ENCODE results near the gene SPTBN4.

The SPTBN4 gene

GRCh38 chr19:40603389-40604170, 136.8 kb downstream of the SPTBN4 start (continued):
- TF ChIP-seq REST (tag by site-specific recombination; IDR thresholded peaks at IDR 0.05) (peak; percentile 77), ZNF610 (tag by site-specific recombination; IDR thresholded peaks at IDR 0.05; ENCODE audit: borderline replicate concordance) (0 out of 2 replicates have a peak, but pooled peaks have one; percentile 36), ZNF140 (tag by site-specific recombination; IDR thresholded peaks at IDR 0.05) (no peak), ZNF10 (tag by site-specific recombination; IDR thresholded peaks at IDR 0.05) (no peak), ZBTB48 (tag by site-specific recombination; IDR thresholded peaks at IDR 0.05) (peak; percentile 25; the same call in 1 of the 2 replicates), GLIS1 (tag by site-specific recombination; IDR thresholded peaks at IDR 0.05) (peak; percentile 98), MYNN (tag by site-specific recombination; IDR thresholded peaks at IDR 0.05; ENCODE audit: borderline replicate concordance) (no peak), MEIS1 (CRISPR knock-in tag; IDR thresholded peaks at IDR 0.05; ENCODE audit: borderline replicate concordance) (no peak), KLF10 (tag by site-specific recombination; IDR thresholded peaks at IDR 0.05) (peak; percentile 100), WT1 (tag by site-specific recombination; IDR thresholded peaks at IDR 0.05) (peak; percentile 91), ZNF423 (tag by site-specific recombination; IDR thresholded peaks at IDR 0.05) (peak; percentile 93), ZNF561 (tag by site-specific recombination; IDR thresholded peaks at IDR 0.05; ENCODE audit: borderline replicate concordance) (peak; percentile 85), FEZF1 (tag by site-specific recombination; IDR thresholded peaks at IDR 0.05) (peak; percentile 5; the same call in 1 of the 2 replicates), KLF8 (tag by site-specific recombination; IDR thresholded peaks at IDR 0.05) (peak; percentile 98), ZBTB21 (tag by site-specific recombination; IDR thresholded peaks at IDR 0.05) (peak; percentile 46; the same call in 1 of the 2 replicates), ZNF157 (tag by site-specific recombination; IDR thresholded peaks at IDR 0.05) (no peak), SP3 (tag by site-specific recombination; IDR thresholded peaks at IDR 0.05) (peak; percentile 100), BCL11A (tag by site-specific recombination; IDR thresholded peaks at IDR 0.05; ENCODE audit: low read depth) (peak; percentile 95), CTCF (tag by site-specific recombination; IDR thresholded peaks at IDR 0.05) (peak; percentile 58; the same call in 1 of the 2 replicates), ZNF660 (tag by site-specific recombination; IDR thresholded peaks at IDR 0.05) (peak; percentile 92), ZNF354C (tag by site-specific recombination; IDR thresholded peaks at IDR 0.05; ENCODE audit: borderline replicate concordance, low read depth) (no peak)

DNA sequence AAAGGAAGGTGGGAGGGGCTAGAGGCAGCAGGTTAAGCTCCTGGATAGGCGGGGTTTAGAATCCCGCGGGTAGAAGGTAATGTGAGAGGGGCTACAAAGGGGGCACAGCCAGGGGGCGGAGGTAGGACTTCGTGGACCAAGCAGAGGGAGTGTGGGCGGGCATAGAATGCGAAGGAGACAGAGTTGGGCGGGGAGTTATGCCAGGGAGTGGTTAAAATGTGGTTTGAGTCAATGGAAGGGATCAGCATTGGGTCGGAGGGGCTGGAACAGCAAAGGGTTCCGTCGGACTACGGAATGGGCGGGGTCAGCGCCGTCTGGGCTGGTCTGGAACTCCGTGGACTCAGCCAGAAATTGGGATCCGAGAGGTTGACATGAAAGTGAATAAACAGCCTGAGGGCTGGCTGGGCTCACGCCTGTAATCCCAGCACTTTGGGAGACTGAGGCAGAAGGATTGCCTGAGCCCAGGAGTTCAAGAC, 137.4 kb downstream of the SPTBN4 start:
- Histone ChIP-seq H3K9me3 (ENCODE audit: control insufficient read depth, insufficient read depth, low read depth, low read length) (no peaks in the 10 kb centered on the region), H3K27ac (ENCODE audit: extremely low read depth, low read depth, low read length) (no peak overlapping the region), H3K4me3 (ENCODE audit: low read depth, low read length) (no peak overlapping the region), H3K36me3 (ENCODE audit: control insufficient read depth in 2 of 2, insufficient read depth in 1 of 2, low read length in 2 of 2) (no peaks in the 10 kb centered on the region), H3K4me1 (ENCODE audit: control insufficient read depth, insufficient read depth, low read length) (peaks cover 55% of the 10 kb centered on the region)
- ChIA-PET POLR2A (interaction anchor here (0.5 to 5.1 kb wide), 33 partner anchors 9 to 835 kb away, joined by 3 to 60 read pairs (median 6); partner anchors contain the start of genes ACTMAP, BLVRB, C19orf47 and DMAC2), CTCF (interaction anchor here (0.6 to 20.7 kb wide), 28 partner anchors 9 to 775 kb away, joined by 3 to 470 read pairs (median 6); partner anchors contain the start of genes BLVRB and SPTBN4)
- TF ChIP-seq, protein P1, sequence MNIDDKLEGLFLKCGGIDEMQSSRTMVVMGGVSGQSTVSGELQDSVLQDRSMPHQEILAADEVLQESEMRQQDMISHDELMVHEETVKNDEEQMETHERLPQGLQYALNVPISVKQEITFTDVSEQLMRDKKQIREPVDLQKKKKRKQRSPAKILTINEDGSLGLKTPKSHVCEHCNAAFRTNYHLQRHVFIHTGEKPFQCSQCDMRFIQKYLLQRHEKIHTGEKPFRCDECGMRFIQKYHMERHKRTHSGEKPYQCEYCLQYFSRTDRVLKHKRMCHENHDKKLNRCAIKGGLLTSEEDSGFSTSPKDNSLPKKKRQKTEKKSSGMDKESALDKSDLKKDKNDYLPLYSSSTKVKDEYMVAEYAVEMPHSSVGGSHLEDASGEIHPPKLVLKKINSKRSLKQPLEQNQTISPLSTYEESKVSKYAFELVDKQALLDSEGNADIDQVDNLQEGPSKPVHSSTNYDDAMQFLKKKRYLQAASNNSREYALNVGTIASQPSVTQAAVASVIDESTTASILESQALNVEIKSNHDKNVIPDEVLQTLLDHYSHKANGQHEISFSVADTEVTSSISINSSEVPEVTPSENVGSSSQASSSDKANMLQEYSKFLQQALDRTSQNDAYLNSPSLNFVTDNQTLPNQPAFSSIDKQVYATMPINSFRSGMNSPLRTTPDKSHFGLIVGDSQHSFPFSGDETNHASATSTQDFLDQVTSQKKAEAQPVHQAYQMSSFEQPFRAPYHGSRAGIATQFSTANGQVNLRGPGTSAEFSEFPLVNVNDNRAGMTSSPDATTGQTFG (tag by site-specific recombination; IDR thresholded peaks at IDR 0.05; ENCODE audit: borderline replicate concordance): no peak
- TF ChIP-seq CTCF (tag by site-specific recombination; IDR thresholded peaks at IDR 0.05): peak; percentile 44
- TF ChIP-seq ZNF404 (tag by site-specific recombination; IDR thresholded peaks at IDR 0.05): no peak
- TF ChIP-seq ZBTB21 (tag by site-specific recombination; IDR thresholded peaks at IDR 0.05): peak; percentile 73
- TF ChIP-seq ZNF555 (tag by site-specific recombination; conservative IDR thresholded peaks at IDR 0.05): no peak

All from HEK293 (cell line).